HFFc6 (cell line): ENCODE measurements around the gene IL24. TPM values are rescaled to one million over a fixed set of nuclear protein-coding genes. Genes with fewer than 3 reads are reported as not detected.
A peak's percentile ranks its signal among the peaks of the same experiment; 100 is the strongest.

Experiments used
- DNase-seq: peaks from one replicate; pipeline ENCODE4 v3.0.0-alpha.2; 2018
- H3K27ac Mint-ChIP-seq: 2 replicates; pipeline ENCODE4 v1.8.0; 2020; ENCODE audit warnings: mild to moderate bottlenecking, mixed read lengths
- H3K27me3 Mint-ChIP-seq: 2 replicates; pipeline ENCODE4 v1.8.0; 2021; ENCODE audit warnings: mild to moderate bottlenecking, moderate library complexity, mixed read lengths; ENCODE audit not compliant: insufficient read depth
- H3K36me3 Mint-ChIP-seq: 2 replicates; pipeline ENCODE4 v1.8.0; 2021; ENCODE audit warnings: low read depth, mixed read lengths
- H3K4me1 Mint-ChIP-seq: 2 replicates; pipeline ENCODE4 v1.8.0; 2020; ENCODE audit warnings: low read depth, mixed read lengths
- H3K4me3 Mint-ChIP-seq: 2 replicates; pipeline ENCODE4 v1.8.0; 2020; ENCODE audit warnings: mild to moderate bottlenecking, moderate library complexity, mixed read lengths
- H3K9me3 Mint-ChIP-seq: 2 replicates; pipeline ENCODE4 v1.8.0; 2020; ENCODE audit warnings: mild to moderate bottlenecking, mixed read lengths
- total RNA-seq, 6 experiments: library from RNA; stranded (reverse); fragmentation: NEBNext Ultra II Directional; extraction: Animal tissue kit (Norgen Biotek cat#: 25700); gene quantifications; 2 replicates in 1 of 6; 3 replicates in 5 of 6; pipeline ENCODE4 v1.2.3, GENCODE V29; 2021
- TF ChIP-seq, protein P1 (sequence below): fragments of 200-600 bp; sonication (generic); IDR thresholded peaks from 2 replicates; pipeline ENCODE4 v1.5.0; 2021; ENCODE audit warnings: antibody characterized with exemption, mild to moderate bottlenecking

Gene IL24
- total RNA-seq, 6 experiments from 2014 or later, result 0.24 TPM; not detected in 5

DNA sequence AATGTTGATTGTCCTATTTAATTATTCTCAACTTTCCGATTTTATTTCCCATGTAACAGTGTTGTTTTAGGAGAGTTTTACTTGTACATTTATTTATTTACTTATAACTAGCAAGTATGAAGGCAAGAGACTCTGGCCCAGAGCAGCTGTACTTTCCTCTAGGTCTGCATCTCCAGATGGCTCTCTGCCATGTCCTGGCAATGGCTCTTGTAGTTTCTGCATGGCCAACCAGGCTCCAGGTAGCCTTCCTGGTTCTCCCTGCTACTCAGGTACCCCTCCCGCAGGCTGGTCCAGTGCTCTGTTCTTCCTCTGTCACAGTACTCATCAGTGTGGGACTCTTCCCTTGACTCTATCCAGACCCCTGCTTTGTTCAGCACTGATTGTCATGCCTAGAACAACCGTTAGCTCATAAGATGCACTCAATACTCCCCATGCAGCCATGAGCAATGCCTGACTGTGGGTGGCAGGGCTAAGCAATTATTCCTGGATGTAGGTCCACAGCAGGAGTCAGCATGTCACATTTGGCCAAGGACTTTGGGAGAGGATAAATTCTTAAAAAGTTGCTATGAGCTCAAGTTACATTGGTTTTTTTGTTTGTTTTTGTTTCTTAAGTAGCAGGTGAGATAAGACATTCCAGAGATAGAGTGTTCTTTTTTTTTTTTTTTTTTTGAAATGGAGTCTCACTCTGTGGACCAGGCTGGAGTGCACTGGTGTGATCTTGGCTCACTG is 42.7 kb upstream of the IL24 start:
- Mint-ChIP-seq H3K9me3 (peaks cover 14% of the 10 kb centered on the region), H3K4me1 (peaks cover 7% of the 10 kb centered on the region), H3K36me3 (peaks cover 11% of the 10 kb centered on the region; the same call in 1 of the 2 replicates), H3K27ac (no peak overlapping the region), H3K27me3 (peaks cover 8% of the 10 kb centered on the region), H3K4me3 (no peak overlapping the region)
- TF ChIP-seq, protein P1, sequence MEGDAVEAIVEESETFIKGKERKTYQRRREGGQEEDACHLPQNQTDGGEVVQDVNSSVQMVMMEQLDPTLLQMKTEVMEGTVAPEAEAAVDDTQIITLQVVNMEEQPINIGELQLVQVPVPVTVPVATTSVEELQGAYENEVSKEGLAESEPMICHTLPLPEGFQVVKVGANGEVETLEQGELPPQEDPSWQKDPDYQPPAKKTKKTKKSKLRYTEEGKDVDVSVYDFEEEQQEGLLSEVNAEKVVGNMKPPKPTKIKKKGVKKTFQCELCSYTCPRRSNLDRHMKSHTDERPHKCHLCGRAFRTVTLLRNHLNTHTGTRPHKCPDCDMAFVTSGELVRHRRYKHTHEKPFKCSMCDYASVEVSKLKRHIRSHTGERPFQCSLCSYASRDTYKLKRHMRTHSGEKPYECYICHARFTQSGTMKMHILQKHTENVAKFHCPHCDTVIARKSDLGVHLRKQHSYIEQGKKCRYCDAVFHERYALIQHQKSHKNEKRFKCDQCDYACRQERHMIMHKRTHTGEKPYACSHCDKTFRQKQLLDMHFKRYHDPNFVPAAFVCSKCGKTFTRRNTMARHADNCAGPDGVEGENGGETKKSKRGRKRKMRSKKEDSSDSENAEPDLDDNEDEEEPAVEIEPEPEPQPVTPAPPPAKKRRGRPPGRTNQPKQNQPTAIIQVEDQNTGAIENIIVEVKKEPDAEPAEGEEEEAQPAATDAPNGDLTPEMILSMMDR, result no peak
- no peak for DNase-seq

DNA sequence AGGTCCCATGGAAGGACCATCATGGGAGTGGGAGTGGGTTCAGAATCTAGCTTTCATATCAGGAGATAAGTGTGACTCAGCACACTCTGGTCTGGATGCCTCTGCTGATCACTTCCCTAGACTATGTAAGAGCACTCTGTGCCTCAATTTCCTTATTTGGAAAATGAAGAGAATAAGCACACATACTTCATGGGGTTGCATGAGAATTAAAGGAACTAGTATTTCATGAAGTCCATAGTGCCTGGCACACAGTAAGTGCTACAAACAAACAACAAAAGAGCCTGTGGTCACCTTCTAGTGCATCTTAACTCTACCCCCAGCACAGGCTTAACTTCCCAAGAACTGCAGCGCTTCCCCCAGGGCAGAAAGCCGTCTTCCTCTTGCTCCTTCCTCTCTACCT is 41.4 kb upstream of the IL24 start:
- TF ChIP-seq, protein P1, result no peak
- Mint-ChIP-seq H3K36me3 (peaks cover 11% of the 10 kb centered on the region; the same call in 1 of the 2 replicates), H3K4me1 (peaks cover 7% of the 10 kb centered on the region), H3K4me3 (no peak overlapping the region), H3K27ac (no peak overlapping the region), H3K27me3 (peaks cover 9% of the 10 kb centered on the region), H3K9me3 (peaks cover 14% of the 10 kb centered on the region)
- DNase-seq, result no peak

DNA sequence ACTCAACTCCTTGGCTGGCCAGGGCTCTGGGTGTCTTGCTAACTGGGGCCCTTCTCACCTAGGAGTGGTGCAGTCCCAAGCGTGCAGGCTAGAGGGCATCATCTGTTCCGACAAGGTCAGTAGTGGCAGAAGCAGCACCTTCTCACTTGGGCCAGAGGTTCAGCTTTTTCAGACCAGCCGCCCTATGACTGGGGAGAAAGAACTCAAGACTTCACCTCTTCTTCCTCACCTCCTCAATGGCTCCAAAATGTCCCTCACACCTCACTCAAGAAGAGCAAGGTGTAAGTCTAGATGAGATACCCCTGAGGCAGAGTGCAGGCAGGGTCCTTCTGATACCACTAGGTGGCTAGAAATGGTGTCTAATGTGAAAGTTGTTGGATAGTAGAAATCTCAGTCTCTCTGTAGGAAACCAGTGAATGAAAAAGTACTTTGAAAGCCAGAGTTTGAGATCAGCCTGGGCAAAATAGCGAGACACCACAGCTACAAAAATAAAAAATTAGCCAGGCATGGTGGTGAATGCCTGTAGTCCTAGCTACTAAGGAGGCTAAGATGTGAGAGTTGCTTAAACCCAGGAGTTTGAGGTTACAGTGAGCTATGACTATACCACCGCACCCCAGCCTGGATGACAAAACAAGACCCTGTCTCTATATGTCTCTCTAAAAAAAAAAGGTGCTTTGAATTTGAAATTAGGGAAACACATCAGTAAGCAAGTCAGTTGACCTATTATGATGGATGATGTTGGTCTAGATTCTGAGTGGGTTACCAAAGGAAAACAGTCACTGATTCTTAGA is 40.4 kb upstream of the IL24 start:
- no peak overlapping the region for H3K27ac Mint-ChIP-seq
- peaks cover 7% of the 10 kb centered on the region; the same call in 1 of the 2 replicates for H3K36me3 Mint-ChIP-seq
- H3K9me3 Mint-ChIP-seq, result peaks cover 13% of the 10 kb centered on the region
- peaks cover 1% of the 10 kb centered on the region for H3K4me1 Mint-ChIP-seq
- TF ChIP-seq, protein P1, result peak; percentile 70
- no peak for DNase-seq
- H3K27me3 Mint-ChIP-seq, result peaks cover 13% of the 10 kb centered on the region
- no peak overlapping the region for H3K4me3 Mint-ChIP-seq

DNA sequence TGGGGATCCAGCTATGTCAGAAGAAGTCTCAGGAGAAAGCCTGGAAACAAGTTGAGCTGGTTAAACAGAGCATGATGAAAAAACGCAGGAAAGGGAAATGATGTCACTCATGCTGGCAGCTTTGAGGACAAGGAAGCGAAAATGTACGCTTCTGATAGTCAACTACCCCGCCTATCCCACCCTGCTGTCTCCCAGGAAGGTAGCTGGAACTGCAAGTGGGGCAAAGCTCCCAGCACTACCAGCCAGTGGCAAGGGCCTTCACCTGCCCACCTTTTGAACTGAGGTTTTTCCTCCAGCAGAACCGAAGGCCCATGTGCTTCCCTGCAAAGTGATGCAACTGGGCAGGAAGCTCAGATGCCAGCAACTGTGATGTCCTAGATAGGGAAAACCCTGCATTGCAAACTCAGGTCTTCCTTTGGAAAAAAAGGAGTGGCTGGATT is 38.1 kb upstream of the IL24 start:
- H3K36me3 Mint-ChIP-seq, result no peaks in the 10 kb centered on the region
- no peak overlapping the region for H3K4me3 Mint-ChIP-seq
- H3K9me3 Mint-ChIP-seq, result no peaks in the 10 kb centered on the region
- no peak overlapping the region for H3K27ac Mint-ChIP-seq
- no peaks in the 10 kb centered on the region for H3K4me1 Mint-ChIP-seq
- peaks cover 19% of the 10 kb centered on the region for H3K27me3 Mint-ChIP-seq
- TF ChIP-seq, protein P1, result no peak
- no peak for DNase-seq

DNA sequence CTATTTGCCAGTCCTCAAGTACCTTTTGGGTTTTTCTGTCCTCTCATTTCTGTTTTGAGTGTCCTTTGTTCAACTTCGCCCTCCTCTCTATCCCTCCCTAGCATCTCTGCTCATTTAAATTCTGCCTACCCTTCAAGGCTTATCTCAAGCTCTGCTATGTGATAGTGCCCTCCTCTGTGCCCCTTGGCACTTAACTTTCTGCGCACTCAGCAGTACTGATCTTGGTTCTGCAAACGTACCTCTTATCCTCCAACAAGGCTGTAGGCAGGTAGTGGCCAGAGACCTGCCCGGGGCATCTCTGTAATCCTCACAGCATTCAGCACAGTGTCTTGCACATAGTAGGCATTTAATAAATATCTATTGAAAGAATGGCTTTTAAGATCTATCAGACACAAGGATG is 37.1 kb upstream of the IL24 start:
- Mint-ChIP-seq H3K27ac (no peak overlapping the region), H3K9me3 (no peaks in the 10 kb centered on the region), H3K4me3 (no peak overlapping the region), H3K4me1 (peaks cover 5% of the 10 kb centered on the region), H3K36me3 (no peaks in the 10 kb centered on the region), H3K27me3 (peaks cover 18% of the 10 kb centered on the region)
- DNase-seq, result no peak
- TF ChIP-seq, protein P1, result no peak
